ENCODE results near the gene ANK2.

ANK2 gene

GRCh38 chr4:113007151-113007550, 42.3 kb upstream of the ANK2 start:
- Histone ChIP-seq H2AFZ (ENCODE audit: low read depth) (no peak overlapping the region), H4K20me1 (ENCODE audit: insufficient read depth) (no peaks in the 10 kb centered on the region), H3K27me3 (ENCODE audit: insufficient read depth, low read depth) (no peaks in the 10 kb centered on the region), H3K36me3 (ENCODE audit: insufficient read depth) (no peaks in the 10 kb centered on the region), H3K4me1 (ENCODE audit: low read depth, poor library complexity, severe bottlenecking) (no peaks in the 10 kb centered on the region), H3K79me2 (ENCODE audit: insufficient read depth, low read depth) (no peaks in the 10 kb centered on the region), H3K9ac (no peak overlapping the region), H3K4me3 (IDR thresholded peaks at IDR 0.05; ENCODE audit: insufficient read depth, low read depth, low read length) (no peak overlapping the region), H3K4me2 (no peak overlapping the region), H3K27ac (no peak overlapping the region)
- TF ChIP-seq CTCF (conservative IDR thresholded peaks at IDR 0.05; ENCODE audit: low read depth, low read length), result no peak

DNA sequence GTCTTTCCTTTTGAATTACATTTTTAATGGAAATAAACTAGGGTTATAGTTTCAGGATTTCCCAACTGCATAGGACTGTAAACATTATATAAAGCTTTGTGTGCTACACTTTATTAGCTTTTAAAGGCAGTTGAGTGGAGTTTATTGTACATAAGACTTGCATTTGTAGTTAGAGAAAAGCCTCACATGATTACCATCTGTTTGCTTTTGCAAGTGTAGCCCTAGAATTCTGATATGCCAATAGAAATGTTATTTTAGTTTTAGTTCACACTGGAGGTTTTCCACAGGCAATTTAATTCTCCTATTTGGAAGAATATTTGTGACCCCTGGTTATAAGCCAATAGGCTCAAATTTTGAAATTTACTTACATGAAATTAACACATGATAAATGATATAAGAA, 41.3 kb upstream of the ANK2 start:
- Histone ChIP-seq H3K4me3 (IDR thresholded peaks at IDR 0.05; ENCODE audit: insufficient read depth, low read depth, low read length) (no peak overlapping the region), H3K36me3 (ENCODE audit: insufficient read depth) (no peaks in the 10 kb centered on the region), H3K27me3 (ENCODE audit: insufficient read depth, low read depth) (no peaks in the 10 kb centered on the region), H3K79me2 (ENCODE audit: insufficient read depth, low read depth) (no peaks in the 10 kb centered on the region), H3K9ac (no peak overlapping the region), H3K4me1 (ENCODE audit: low read depth, poor library complexity, severe bottlenecking) (no peaks in the 10 kb centered on the region), H2AFZ (ENCODE audit: low read depth) (no peak overlapping the region), H3K27ac (no peak overlapping the region), H3K4me2 (no peak overlapping the region), H4K20me1 (ENCODE audit: insufficient read depth) (no peaks in the 10 kb centered on the region)
- no peak for TF ChIP-seq CTCF (conservative IDR thresholded peaks at IDR 0.05; ENCODE audit: low read depth, low read length)

DNA sequence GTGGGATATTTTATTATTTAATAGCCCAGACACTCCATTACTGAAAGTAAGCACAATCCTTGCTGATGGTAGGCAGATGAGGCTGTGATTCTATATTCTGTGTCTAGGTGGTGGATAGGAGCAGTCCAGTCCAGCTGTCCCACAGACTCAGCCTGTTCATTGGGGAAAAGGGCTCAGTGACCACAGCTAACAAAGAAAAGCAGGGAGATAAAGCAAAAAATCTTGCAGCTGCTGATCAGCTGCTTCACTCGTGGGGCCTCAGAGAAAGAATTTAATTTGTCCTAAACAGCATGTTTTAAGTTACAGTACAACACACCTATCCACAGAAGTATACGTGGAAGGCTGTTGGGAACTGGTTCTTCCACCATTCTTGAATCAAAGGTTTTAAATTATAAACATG, 40.7 kb upstream of the ANK2 start:
- Histone ChIP-seq H2AFZ (ENCODE audit: low read depth) (no peak overlapping the region), H3K4me3 (IDR thresholded peaks at IDR 0.05; ENCODE audit: insufficient read depth, low read depth, low read length) (no peak overlapping the region), H3K4me1 (ENCODE audit: low read depth, poor library complexity, severe bottlenecking) (no peaks in the 10 kb centered on the region), H3K79me2 (ENCODE audit: insufficient read depth, low read depth) (no peaks in the 10 kb centered on the region), H4K20me1 (ENCODE audit: insufficient read depth) (no peaks in the 10 kb centered on the region), H3K9ac (no peak overlapping the region), H3K4me2 (no peak overlapping the region), H3K27ac (no peak overlapping the region), H3K27me3 (ENCODE audit: insufficient read depth, low read depth) (no peaks in the 10 kb centered on the region), H3K36me3 (ENCODE audit: insufficient read depth) (no peaks in the 10 kb centered on the region)
- TF ChIP-seq CTCF (conservative IDR thresholded peaks at IDR 0.05; ENCODE audit: low read depth, low read length), result no peak

GRCh38 chr4:113009461-113009860, 40.0 kb upstream of the ANK2 start:
- Histone ChIP-seq H2AFZ (ENCODE audit: low read depth) (no peak overlapping the region), H3K4me2 (no peak overlapping the region), H3K4me3 (IDR thresholded peaks at IDR 0.05; ENCODE audit: insufficient read depth, low read depth, low read length) (no peak overlapping the region), H3K9ac (no peak overlapping the region), H3K4me1 (ENCODE audit: low read depth, poor library complexity, severe bottlenecking) (no peaks in the 10 kb centered on the region), H3K79me2 (ENCODE audit: insufficient read depth, low read depth) (no peaks in the 10 kb centered on the region), H3K36me3 (ENCODE audit: insufficient read depth) (no peaks in the 10 kb centered on the region), H3K27me3 (ENCODE audit: insufficient read depth, low read depth) (no peaks in the 10 kb centered on the region), H3K27ac (no peak overlapping the region), H4K20me1 (ENCODE audit: insufficient read depth) (no peaks in the 10 kb centered on the region)
- no peak for TF ChIP-seq CTCF (conservative IDR thresholded peaks at IDR 0.05; ENCODE audit: low read depth, low read length)
